ENCODE results near the gene MORN1. TPM values are rescaled to one million over a fixed set of nuclear protein-coding genes. Genes with fewer than 3 reads are reported as not detected.

Gene MORN1
- total and polyA plus RNA-seq, 2 donors (not counting 3 experiments of a cell fraction or from before 2014, with no cell fraction given), result 4.3 to 6.4 TPM

DNA sequence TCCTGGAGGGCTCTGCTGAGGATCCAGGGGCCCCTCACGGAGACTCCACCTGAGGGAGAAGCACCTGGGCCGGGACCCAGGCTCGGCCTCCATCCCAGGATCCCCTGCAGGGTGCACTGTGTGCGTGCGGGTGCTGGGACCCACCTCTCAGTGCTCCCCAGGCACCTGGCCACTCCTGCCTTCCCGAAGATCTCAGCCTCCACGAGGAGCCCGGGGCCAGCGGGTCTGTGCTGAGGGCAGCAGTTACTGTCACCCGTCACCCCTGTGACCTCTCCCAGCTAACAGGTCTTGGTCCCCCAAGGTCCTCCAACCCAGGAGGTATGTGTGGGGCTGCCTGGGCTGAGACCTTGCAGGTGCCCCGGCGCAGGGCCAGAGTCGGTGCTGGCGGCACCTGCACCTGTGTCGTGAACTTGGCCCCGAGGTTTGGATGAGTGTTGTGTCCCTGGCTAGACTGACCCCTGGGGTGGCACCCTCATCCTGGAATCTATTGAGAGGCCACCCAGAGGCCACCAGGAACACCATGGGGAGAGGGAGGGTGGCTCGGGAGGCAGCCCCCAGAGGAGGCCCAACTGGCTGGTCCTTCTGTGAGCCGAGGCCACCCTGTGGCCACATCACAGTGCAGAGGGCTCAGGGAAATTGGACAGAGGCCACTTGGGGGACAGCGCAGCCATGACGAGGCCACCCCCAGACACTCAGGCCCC, 17.7 kb downstream of the MORN1 start:
- no TSS peak for BruUV-seq (replicated peaks)
- FAIRE-seq (no peak), DNase-seq (ENCODE audit: low read depth, low spot score) (no peak)
- no peaks in the 10 kb centered on the region for H3K36me3 ChIP-seq (ENCODE audit: control insufficient read depth in 2 of 2, extremely low read depth in 1 of 2, insufficient read depth in 2 of 2, low read length in 2 of 2)
- ChIA-PET POLR2A (no interaction called here), CTCF (interaction anchor here (1.7 kb wide), 1 partner anchor 8 kb away, joined by 5 read pairs; no protein-coding TSS in a partner anchor)
- no peaks in the 10 kb centered on the region for H3K27me3 ChIP-seq (ENCODE audit: control insufficient read depth in 2 of 2, insufficient read depth in 2 of 2, low read length in 2 of 2)
- no peaks in the 10 kb centered on the region for H3K4me1 ChIP-seq (ENCODE audit: control insufficient read depth, extremely low read depth, insufficient read depth, low read length)
- H3K27ac ChIP-seq (ENCODE audit: insufficient read depth, low read depth, low read length), result no peak overlapping the region
- no peaks in the 10 kb centered on the region for H4K20me1 ChIP-seq (replicated peaks; ENCODE audit: control insufficient read depth, extremely low read depth, insufficient read depth, low read length)
- H3K4me3 ChIP-seq (replicated peaks in 1 of 3; ENCODE audit: insufficient read depth in 1 of 3, low read depth in 1 of 3, low read length in 3 of 3), result no peak overlapping the region
- TF ChIP-seq POLR2A (IDR thresholded peaks at IDR 0.05; ENCODE audit: low read depth, low read length) (no peak), FOS (IDR thresholded peaks at IDR 0.05; ENCODE audit: borderline replicate concordance, insufficient read depth, low read length) (no peak), MYC (IDR thresholded peaks at IDR 0.05; ENCODE audit: low read depth, low read length) (no peak), CTCF (IDR thresholded peaks at IDR 0.05; ENCODE audit: extremely low read depth in 1 of 2, insufficient read depth in 1 of 2, low read depth in 1 of 2, low read length in 2 of 2) (no peak), JUN (IDR thresholded peaks at IDR 0.05; ENCODE audit: borderline replicate concordance, insufficient read depth, insufficient read length, low read depth) (no peak), POLR2AphosphoS5 (IDR thresholded peaks at IDR 0.05; ENCODE audit: insufficient read depth, low read depth, low read length) (no peak), GATA2 (IDR thresholded peaks at IDR 0.05; ENCODE audit: insufficient read depth, insufficient read length, low read depth, low read length) (no peak)
- TF ChIP-seq, protein P1, sequence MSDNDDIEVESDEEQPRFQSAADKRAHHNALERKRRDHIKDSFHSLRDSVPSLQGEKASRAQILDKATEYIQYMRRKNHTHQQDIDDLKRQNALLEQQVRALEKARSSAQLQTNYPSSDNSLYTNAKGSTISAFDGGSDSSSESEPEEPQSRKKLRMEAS (IDR thresholded peaks at IDR 0.05; ENCODE audit: insufficient read depth, insufficient read length), result no peak
- H3K9me1 ChIP-seq (replicated peaks; ENCODE audit: control insufficient read depth, extremely low read depth, insufficient read depth, low read length), result no peaks in the 10 kb centered on the region
- intact Hi-C loops (cut with micrococcal nuclease), result no loop called here
- no peak overlapping the region for H3K4me2 ChIP-seq (ENCODE audit: insufficient read depth, low read length)
- dilution Hi-C loops (cut with MboI; ENCODE audit: extremely low pct_ligation_motif_present, low sequenced_read_pairs), result loop anchor here (10.0 kb wide), 1 partner anchor 179 kb away; the partner anchor contains the start of gene FAAP20
- no peaks in the 10 kb centered on the region for H3K9me3 ChIP-seq (replicated peaks; ENCODE audit: control insufficient read depth, insufficient read depth, low read length)
- H3K9ac ChIP-seq (replicated peaks; ENCODE audit: extremely low read depth, insufficient read depth, low read length), result no peak overlapping the region
- no peaks in the 10 kb centered on the region for H3K79me2 ChIP-seq (ENCODE audit: control insufficient read depth, insufficient read depth, low read length)
- no peak overlapping the region for H2AFZ ChIP-seq (ENCODE audit: low read depth, low read length)
